Measurements from ENCODE around the gene CIRBP. TPM values are rescaled to one million over a fixed set of nuclear protein-coding genes. Genes with fewer than 3 reads are reported as not detected.

CIRBP gene
- total and polyA plus RNA-seq, 2 of the 13 experiments (the other 11 are each of a cell fraction or from before 2014, with no cell fraction given), result 133 to 140 TPM

DNA sequence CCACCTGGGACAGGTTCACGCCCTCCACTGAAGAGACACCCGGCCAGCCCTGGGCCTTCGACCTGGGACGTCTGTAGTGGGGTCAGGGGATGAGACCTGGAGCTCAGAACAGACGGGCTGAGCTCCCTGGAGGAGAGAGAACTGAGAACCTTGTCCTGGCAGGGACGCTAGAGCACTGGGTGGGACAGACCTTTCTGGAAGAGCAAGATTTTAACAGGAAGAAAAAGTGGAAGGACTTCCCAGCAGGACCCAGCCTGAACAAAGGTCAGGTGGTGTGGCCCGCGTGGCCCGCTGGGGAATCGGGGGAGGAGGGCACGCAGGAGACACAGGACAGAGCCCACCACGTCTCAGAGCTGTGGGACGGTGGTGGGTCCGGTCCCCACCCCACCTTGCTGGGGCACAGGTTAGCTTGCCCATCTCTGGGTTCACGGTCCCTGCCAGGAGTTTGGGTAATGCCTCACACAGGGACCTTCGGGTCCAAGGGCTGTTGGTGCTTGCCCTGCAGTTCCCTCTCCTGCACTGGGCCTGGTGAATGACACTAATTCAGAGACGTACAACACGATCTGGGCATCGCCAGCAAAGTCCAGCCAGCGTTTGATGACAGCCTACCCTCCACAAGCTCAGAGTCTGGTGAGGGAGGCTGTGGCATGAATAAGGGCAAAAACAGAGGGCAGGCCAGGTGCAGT lies 15.3 kb downstream of the CIRBP start (continued):
- 0 out of 2 replicates have a peak, but pooled peaks have one; percentile 5 for TF ChIP-seq ZNF235 (CRISPR knock-in tag; IDR thresholded peaks at IDR 0.05; ENCODE audit: borderline replicate concordance)
- no peak; the same call in 1 of the 2 replicates for TF ChIP-seq NFKBIZ (CRISPR knock-in tag; IDR thresholded peaks at IDR 0.05)
- TF ChIP-seq BRF2 (CRISPR knock-in tag; IDR thresholded peaks at IDR 0.05), result no peak
- TF ChIP-seq TCF12 (IDR thresholded peaks at IDR 0.05), result no peak
- no peak for TF ChIP-seq TCF12 (CRISPR knock-in tag; IDR thresholded peaks at IDR 0.05)
- no peak for TF ChIP-seq AKAP8 (CRISPR knock-in tag; IDR thresholded peaks at IDR 0.05)
- TF ChIP-seq AFF4 (CRISPR knock-in tag; IDR thresholded peaks at IDR 0.05), result no peak
- no peak for TF ChIP-seq ZNF569 (CRISPR knock-in tag; IDR thresholded peaks at IDR 0.05; ENCODE audit: borderline replicate concordance)
- 0 out of 2 replicates have a peak, but pooled peaks have one; percentile 13 for TF ChIP-seq ERF (CRISPR knock-in tag; IDR thresholded peaks at IDR 0.05)
- 0 out of 2 replicates have a peak, but pooled peaks have one; percentile 5 for TF ChIP-seq FOXO1 (CRISPR knock-in tag; IDR thresholded peaks at IDR 0.05)
- no peak; the same call in 1 of the 2 replicates for TF ChIP-seq NR0B2 (CRISPR knock-in tag; IDR thresholded peaks at IDR 0.05)
- no peak for TF ChIP-seq NCOR1 (IDR thresholded peaks at IDR 0.05; ENCODE audit: borderline replicate concordance, low read length)
- TF ChIP-seq ZNF879 (CRISPR knock-in tag; IDR thresholded peaks at IDR 0.05), result no peak
- no peak for TF ChIP-seq POLR2AphosphoS2 (IDR thresholded peaks at IDR 0.05; ENCODE audit: low read depth, low read length)
- TF ChIP-seq, protein P1, sequence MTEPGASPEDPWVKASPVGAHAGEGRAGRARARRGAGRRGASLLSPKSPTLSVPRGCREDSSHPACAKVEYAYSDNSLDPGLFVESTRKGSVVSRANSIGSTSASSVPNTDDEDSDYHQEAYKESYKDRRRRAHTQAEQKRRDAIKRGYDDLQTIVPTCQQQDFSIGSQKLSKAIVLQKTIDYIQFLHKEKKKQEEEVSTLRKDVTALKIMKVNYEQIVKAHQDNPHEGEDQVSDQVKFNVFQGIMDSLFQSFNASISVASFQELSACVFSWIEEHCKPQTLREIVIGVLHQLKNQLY (CRISPR knock-in tag; IDR thresholded peaks at IDR 0.05), result peak; percentile 68; the same call in 1 of the 2 replicates
- TF ChIP-seq, protein P2, sequence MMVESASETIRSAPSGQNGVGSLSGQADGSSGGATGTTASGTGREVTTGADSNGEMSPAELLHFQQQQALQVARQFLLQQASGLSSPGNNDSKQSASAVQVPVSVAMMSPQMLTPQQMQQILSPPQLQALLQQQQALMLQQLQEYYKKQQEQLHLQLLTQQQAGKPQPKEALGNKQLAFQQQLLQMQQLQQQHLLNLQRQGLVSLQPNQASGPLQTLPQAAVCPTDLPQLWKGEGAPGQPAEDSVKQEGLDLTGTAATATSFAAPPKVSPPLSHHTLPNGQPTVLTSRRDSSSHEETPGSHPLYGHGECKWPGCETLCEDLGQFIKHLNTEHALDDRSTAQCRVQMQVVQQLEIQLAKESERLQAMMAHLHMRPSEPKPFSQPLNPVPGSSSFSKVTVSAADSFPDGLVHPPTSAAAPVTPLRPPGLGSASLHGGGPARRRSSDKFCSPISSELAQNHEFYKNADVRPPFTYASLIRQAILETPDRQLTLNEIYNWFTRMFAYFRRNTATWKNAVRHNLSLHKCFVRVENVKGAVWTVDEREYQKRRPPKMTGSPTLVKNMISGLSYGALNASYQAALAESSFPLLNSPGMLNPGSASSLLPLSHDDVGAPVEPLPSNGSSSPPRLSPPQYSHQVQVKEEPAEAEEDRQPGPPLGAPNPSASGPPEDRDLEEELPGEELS (CRISPR knock-in tag; IDR thresholded peaks at IDR 0.05), result no peak; the same call in 1 of the 2 replicates
- TF ChIP-seq ZBTB14 (CRISPR knock-in tag; IDR thresholded peaks at IDR 0.05), result no peak
- TF ChIP-seq ZNF562 (CRISPR knock-in tag; IDR thresholded peaks at IDR 0.05; ENCODE audit: borderline replicate concordance), result no peak
- no peak for TF ChIP-seq HMG20A (CRISPR knock-in tag; IDR thresholded peaks at IDR 0.05; ENCODE audit: borderline replicate concordance)

Measured in HepG2 (cell line).